IPS-18a (cell line): ENCODE results near the gene LSM7.

Experiments used
- H3K27ac ChIP-seq: one replicate; pipeline ENCODE4 v1.5.1; 2013; ENCODE audit warnings: low read length
- H3K27me3 ChIP-seq: one replicate; pipeline ENCODE4 v1.6.1; 2013; ENCODE audit warnings: mild to moderate bottlenecking, low read length; ENCODE audit not compliant: control insufficient read depth, insufficient read depth
- H3K36me3 ChIP-seq: one replicate; pipeline ENCODE4 v1.6.1; 2013; ENCODE audit warnings: low read depth, low read length; ENCODE audit not compliant: control insufficient read depth
- H3K4me1 ChIP-seq: one replicate; pipeline ENCODE4 v1.6.1; 2013; ENCODE audit warnings: low read depth, low read length; ENCODE audit not compliant: control insufficient read depth
- H3K4me3 ChIP-seq: one replicate; pipeline ENCODE4 v1.5.1; 2013; ENCODE audit warnings: low read length
- H3K9ac ChIP-seq: one replicate; pipeline ENCODE4 v1.6.1; 2013; ENCODE audit warnings: mild to moderate bottlenecking, low read length, moderate library complexity
- H3K9me3 ChIP-seq: one replicate; pipeline ENCODE4 v1.6.1; 2013; ENCODE audit warnings: low read depth, low read length; ENCODE audit not compliant: control insufficient read depth

LSM7 gene

GRCh38 chr19:2328401-2329148 lies at the start of gene LSM7, which contains the start of gene SPPL2B:
Gene LSM7, minus strand, starts transcription at chr19:2328586. Its CDS starts 20 bp downstream, at chr19:2328566.
Gene SPPL2B, plus strand, starts transcription at chr19:2328684. Its CDS starts 26 bp downstream, at chr19:2328710.
- Histone ChIP-seq H3K9ac (peak within 1 kb of the TSS; percentile 82), H3K27ac (peak within 1 kb of the TSS; percentile 75), H3K4me1 (peaks cover 21% of the 10 kb centered on the region)

GRCh38 chr19:2376784-2377519 lies 48.6 kb upstream of the LSM7 start:
- H3K4me3 ChIP-seq = no peak overlapping the region
- H3K9me3 ChIP-seq = no peaks in the 10 kb centered on the region
- H3K27ac ChIP-seq = no peak overlapping the region
- H3K36me3 ChIP-seq = no peaks in the 10 kb centered on the region
- no peaks in the 10 kb centered on the region for H3K27me3 ChIP-seq
- H3K4me1 ChIP-seq = no peaks in the 10 kb centered on the region
- H3K9ac ChIP-seq = no peak overlapping the region

More at GRCh38 chr19:2328401-2329148, at the start of gene LSM7, which contains the start of gene SPPL2B:
- H3K9me3 ChIP-seq = no peaks in the 10 kb centered on the region
- H3K36me3 ChIP-seq = no peaks in the 10 kb centered on the region
- no peaks in the 10 kb centered on the region for H3K27me3 ChIP-seq
- H3K4me3 ChIP-seq = peak within 1 kb of the TSS; percentile 94

GRCh38 chr19:2375353-2376121 lies 47.2 kb upstream of the LSM7 start:
- Histone ChIP-seq H3K27ac (no peak overlapping the region), H3K9me3 (no peaks in the 10 kb centered on the region), H3K27me3 (no peaks in the 10 kb centered on the region), H3K36me3 (no peaks in the 10 kb centered on the region), H3K4me1 (no peaks in the 10 kb centered on the region), H3K4me3 (no peak overlapping the region), H3K9ac (no peak overlapping the region)

GRCh38 chr19:2374808-2375207 lies 46.4 kb upstream of the LSM7 start:
- Histone ChIP-seq H3K4me1 (no peaks in the 10 kb centered on the region), H3K9me3 (no peaks in the 10 kb centered on the region), H3K9ac (no peak overlapping the region), H3K4me3 (no peak overlapping the region), H3K27me3 (no peaks in the 10 kb centered on the region), H3K36me3 (no peaks in the 10 kb centered on the region), H3K27ac (no peak overlapping the region)

GRCh38 chr19:2372076-2372612 lies 43.8 kb upstream of the LSM7 start:
- Histone ChIP-seq H3K36me3 (no peaks in the 10 kb centered on the region), H3K9me3 (no peaks in the 10 kb centered on the region), H3K27me3 (no peaks in the 10 kb centered on the region), H3K4me3 (no peak overlapping the region), H3K9ac (no peak overlapping the region), H3K27ac (no peak overlapping the region), H3K4me1 (no peaks in the 10 kb centered on the region)

- Histone ChIP-seq H3K4me3 (no peak overlapping the region), H3K27ac (no peak overlapping the region), H3K9me3 (no peaks in the 10 kb centered on the region), H3K4me1 (no peaks in the 10 kb centered on the region), H3K9ac (no peak overlapping the region), H3K27me3 (no peaks in the 10 kb centered on the region), H3K36me3 (no peaks in the 10 kb centered on the region)
Measured at GRCh38 chr19:2371656-2372055, 43.3 kb upstream of the LSM7 start.

GRCh38 chr19:2365201-2365970 lies 37.0 kb upstream of the LSM7 start:
- H3K27me3 ChIP-seq = peaks cover 13% of the 10 kb centered on the region
- H3K4me1 ChIP-seq = no peaks in the 10 kb centered on the region
- H3K36me3 ChIP-seq = no peaks in the 10 kb centered on the region
- no peak overlapping the region for H3K4me3 ChIP-seq
- H3K9me3 ChIP-seq = no peaks in the 10 kb centered on the region
- H3K9ac ChIP-seq = no peak overlapping the region
- no peak overlapping the region for H3K27ac ChIP-seq

- H3K9me3 ChIP-seq = no peaks in the 10 kb centered on the region
- no peak overlapping the region for H3K27ac ChIP-seq
- H3K27me3 ChIP-seq = peaks cover 28% of the 10 kb centered on the region
- H3K4me3 ChIP-seq = no peak overlapping the region
- no peaks in the 10 kb centered on the region for H3K4me1 ChIP-seq
- H3K36me3 ChIP-seq = no peaks in the 10 kb centered on the region
- no peak overlapping the region for H3K9ac ChIP-seq
Measured at GRCh38 chr19:2363419-2363818, 35.0 kb upstream of the LSM7 start.

- H3K27ac ChIP-seq = no peak overlapping the region
- no peak overlapping the region for H3K4me3 ChIP-seq
- no peaks in the 10 kb centered on the region for H3K4me1 ChIP-seq
- H3K36me3 ChIP-seq = no peaks in the 10 kb centered on the region
- no peak overlapping the region for H3K9ac ChIP-seq
- H3K9me3 ChIP-seq = no peaks in the 10 kb centered on the region
- peaks cover 32% of the 10 kb centered on the region for H3K27me3 ChIP-seq
Measured at GRCh38 chr19:2362970-2363300, 34.5 kb upstream of the LSM7 start.

GRCh38 chr19:2362046-2362969 lies 33.9 kb upstream of the LSM7 start:
- no peak overlapping the region for H3K9ac ChIP-seq
- H3K27ac ChIP-seq = no peak overlapping the region
- H3K4me1 ChIP-seq = no peaks in the 10 kb centered on the region
- H3K27me3 ChIP-seq = peaks cover 32% of the 10 kb centered on the region
- no peaks in the 10 kb centered on the region for H3K36me3 ChIP-seq
- H3K4me3 ChIP-seq = no peak overlapping the region
- no peaks in the 10 kb centered on the region for H3K9me3 ChIP-seq
